SK-N-MC (cell line): ENCODE measurements around the gene TEAD1.

Experiments
- DNase-seq: peaks from one replicate; pipeline ENCODE4 v3.0.0-alpha.2; 2011; ENCODE audit warnings: low read depth, low spot score
- H3K27ac ChIP-seq: fragments of 200-600 bp; sonication (generic); 2 replicates; pipeline ENCODE4 v1.5.1; 2016; ENCODE audit warnings: mixed run types
- H3K36me3 ChIP-seq: fragments of 200-600 bp; sonication (generic); 2 replicates; pipeline ENCODE4 v1.6.1; 2017; ENCODE audit warnings: antibody characterized with exemption, low read length, mixed read lengths; ENCODE audit not compliant: insufficient read depth
- H3K4me3 ChIP-seq: fragments of 200-600 bp; sonication (generic); 2 replicates; pipeline ENCODE4 v1.5.1; 2016
- H3K9ac ChIP-seq: fragments of 200-600 bp; sonication (generic); 2 replicates; pipeline ENCODE4 v1.8.0; 2017; ENCODE audit warnings: mixed run types, mixed read lengths; ENCODE audit not compliant: insufficient read length
- H3K9me3 ChIP-seq: fragments of 200-600 bp; sonication (generic); 2 replicates; pipeline ENCODE4 v1.6.1; 2017; ENCODE audit warnings: low read depth, mild to moderate bottlenecking, antibody characterized with exemption, low read length, moderate library complexity, mixed read lengths
- EZH2 ChIP-seq: fragments of 200-600 bp; sonication (generic); IDR thresholded peaks from one replicate; pipeline ENCODE4 v1.6.1; 2017; ENCODE audit warnings: antibody characterized with exemption
- FOXP2 ChIP-seq: optimal IDR thresholded peaks from 2 replicates; pipeline ENCODE3; 2011; ENCODE audit warnings: mild to moderate bottlenecking, moderate library complexity; ENCODE audit not compliant: insufficient read depth; ENCODE audit errors: extremely low read length, control extremely low read depth
- POLR2AphosphoS5 ChIP-seq: IDR thresholded peaks from 2 replicates; pipeline ENCODE4 v1.6.1; 2012; ENCODE audit warnings: mild to moderate bottlenecking, low read depth, low read length, borderline replicate concordance

Gene TEAD1

DNA sequence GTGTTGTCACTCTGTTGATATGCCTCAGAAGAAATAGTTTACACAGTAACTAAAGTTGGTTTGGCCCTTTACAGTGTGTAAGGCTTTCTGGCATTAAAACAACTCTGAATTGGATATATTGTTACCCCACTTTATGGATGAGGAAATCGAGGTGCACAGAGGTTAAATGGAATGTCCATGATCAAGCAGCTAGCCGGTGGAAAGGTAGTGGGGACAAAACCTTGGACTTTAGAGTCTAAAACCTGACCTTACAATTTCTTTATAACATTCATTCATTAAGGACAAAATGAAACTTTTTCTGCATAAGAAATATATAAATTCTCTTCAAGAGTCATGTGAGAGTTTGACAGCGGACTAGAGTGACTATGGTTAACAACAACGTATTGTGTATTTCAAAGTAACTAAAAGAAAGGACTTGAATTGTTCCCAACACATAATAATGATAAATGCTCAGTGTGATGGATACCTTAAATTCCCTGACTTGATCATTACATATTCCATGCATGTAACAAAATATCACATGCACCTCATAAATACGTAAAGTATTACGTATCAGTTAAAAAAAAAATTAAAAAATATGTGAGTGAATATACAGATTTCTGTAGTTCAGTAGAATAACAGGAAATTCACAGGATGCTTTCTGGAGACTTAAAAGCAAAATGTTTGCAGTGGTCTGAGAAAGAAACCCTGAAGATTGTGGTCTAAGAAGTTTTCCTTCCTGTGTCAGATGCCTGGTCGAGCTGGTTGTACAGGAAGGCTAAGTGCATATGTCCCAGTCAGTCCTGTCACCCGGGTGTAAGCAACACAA is 51.0 kb downstream of the TEAD1 start:
- TF ChIP-seq EZH2 (no peak), POLR2AphosphoS5 (no peak), FOXP2 (no peak)
- no peak overlapping the region for H3K4me3 ChIP-seq
- no peak overlapping the region for H3K9ac ChIP-seq

DNA sequence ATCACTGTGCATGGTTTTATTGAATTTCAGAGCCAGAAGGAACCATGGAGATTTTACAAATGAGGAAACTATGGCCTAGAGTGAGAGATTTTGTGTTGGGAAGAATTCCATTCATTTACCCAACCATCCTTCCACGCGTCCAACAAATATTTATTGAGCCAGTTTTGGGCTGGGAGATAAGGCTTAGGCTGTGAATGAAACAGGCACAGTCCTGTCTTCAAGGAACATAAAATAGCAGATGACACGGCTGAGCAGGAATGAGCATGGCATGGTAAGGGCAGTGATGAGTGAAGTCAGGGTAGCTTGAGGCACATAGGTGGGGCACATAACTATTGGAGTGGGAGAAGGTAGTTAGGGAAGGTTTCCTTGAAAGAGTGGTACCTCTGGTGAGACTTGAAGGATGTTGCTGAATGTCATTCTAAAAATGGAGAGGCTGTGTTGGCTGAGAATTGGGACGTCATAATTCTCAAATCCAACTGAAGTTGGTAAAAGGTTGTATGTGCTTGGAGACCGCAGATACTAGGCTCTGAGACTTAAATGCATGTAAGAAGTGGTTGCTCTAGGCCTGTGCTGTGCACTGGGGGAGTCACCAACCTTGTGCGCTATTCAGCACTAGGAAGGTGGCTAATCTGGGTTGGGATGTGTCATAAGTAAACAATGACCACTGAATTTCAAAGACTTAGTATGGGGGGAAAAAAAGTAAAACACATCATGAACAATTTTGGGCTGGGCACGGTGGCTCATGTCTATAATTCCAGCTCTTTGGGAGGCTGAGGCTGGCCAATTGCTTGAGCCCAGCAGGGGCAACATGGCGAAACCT is 51.9 kb downstream of the TEAD1 start:
- DNase-seq, result no peak
- Histone ChIP-seq H3K4me3 (no peak overlapping the region), H3K27ac (no peak overlapping the region), H3K9me3 (no peaks in the 10 kb centered on the region), H3K36me3 (no peaks in the 10 kb centered on the region), H3K9ac (no peak overlapping the region)
- TF ChIP-seq POLR2AphosphoS5, result no peak
- TF ChIP-seq EZH2, result no peak
- TF ChIP-seq FOXP2, result no peak

More for the DNA sequence above, 51.0 kb downstream of the TEAD1 start:
- H3K27ac ChIP-seq, result no peak overlapping the region
- no peak for DNase-seq
- H3K36me3 ChIP-seq, result no peaks in the 10 kb centered on the region
- H3K9me3 ChIP-seq, result no peaks in the 10 kb centered on the region

DNA sequence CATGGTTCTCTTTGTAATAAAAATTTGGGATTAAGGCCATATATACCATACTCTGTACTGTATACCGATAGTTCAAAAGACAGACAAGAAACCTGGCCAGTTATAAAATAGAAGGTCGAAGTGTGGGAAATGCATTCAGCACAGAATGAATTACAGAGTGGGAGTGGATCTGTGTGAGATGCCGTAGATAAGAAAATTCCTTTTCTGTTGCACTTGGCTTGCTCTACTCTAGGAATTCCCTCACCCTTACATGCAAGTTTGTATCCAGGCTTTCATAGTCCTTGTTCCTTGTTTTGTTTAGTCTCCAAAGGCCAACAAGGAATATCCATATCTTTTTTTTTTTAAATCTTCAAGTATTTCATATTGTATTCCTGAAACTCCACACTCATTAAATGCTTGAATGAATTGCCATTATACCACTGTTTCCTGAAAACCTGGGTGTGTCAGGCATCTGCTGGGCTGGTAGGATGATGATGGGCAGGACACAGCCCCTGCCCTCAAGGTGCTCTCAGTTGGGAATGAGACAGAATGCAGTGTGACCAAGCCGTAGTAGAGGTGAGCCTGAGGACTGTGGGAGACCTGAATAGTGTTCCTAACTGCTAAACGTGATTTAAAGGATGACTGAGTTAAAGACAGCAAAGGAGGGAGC is 53.5 kb downstream of the TEAD1 start:
- no peak for DNase-seq
- TF ChIP-seq FOXP2 (no peak), POLR2AphosphoS5 (no peak), EZH2 (no peak)
- no peak overlapping the region for H3K27ac ChIP-seq
- H3K4me3 ChIP-seq, result no peak overlapping the region
- no peaks in the 10 kb centered on the region for H3K9me3 ChIP-seq
- H3K36me3 ChIP-seq, result no peaks in the 10 kb centered on the region
- H3K9ac ChIP-seq, result no peak overlapping the region

DNA sequence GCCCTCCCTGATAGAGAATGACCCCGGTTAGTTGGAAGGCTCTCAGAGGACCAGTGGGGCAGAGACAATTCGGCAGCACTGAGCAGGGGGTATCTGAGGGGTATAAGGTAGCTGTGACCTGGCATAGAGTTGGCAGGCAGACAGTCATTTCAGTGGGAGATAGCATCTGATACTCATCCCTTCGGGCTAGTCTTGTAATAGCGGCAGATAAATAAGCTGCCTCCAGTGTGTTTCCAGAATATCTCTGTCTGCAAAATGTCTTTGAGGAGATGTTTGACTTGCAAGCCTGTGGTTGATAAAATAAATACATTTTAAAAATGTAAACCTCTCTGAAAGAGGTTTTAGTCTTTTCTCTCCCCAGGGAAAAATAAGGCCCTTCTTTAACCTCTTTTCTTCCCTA is 54.2 kb downstream of the TEAD1 start:
- Histone ChIP-seq H3K4me3 (no peak overlapping the region), H3K9me3 (no peaks in the 10 kb centered on the region), H3K36me3 (no peaks in the 10 kb centered on the region), H3K27ac (no peak overlapping the region), H3K9ac (no peak overlapping the region)
- TF ChIP-seq EZH2 (no peak), POLR2AphosphoS5 (no peak), FOXP2 (no peak)
- no peak for DNase-seq

DNA sequence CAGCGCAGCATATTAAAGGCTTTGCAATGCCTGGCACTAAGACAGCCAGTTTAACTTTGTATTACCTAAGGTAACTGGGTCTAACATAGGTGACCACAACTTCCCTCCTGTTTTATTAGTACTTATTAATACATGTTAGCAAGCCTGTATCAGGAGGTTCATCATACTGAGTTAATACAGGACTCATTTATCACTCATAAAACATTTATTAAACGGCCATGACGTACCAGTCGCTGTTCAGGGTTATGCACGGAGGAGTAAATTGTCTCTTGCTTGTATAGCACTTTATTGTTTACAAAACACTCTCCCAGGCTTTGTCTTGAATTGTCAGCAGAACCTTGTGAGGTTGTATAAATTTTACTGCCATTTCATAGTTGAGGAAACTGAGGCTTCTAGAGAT is 55.7 kb downstream of the TEAD1 start:
- Histone ChIP-seq H3K27ac (no peak overlapping the region), H3K4me3 (no peak overlapping the region), H3K9me3 (no peaks in the 10 kb centered on the region), H3K36me3 (no peaks in the 10 kb centered on the region), H3K9ac (no peak overlapping the region)
- no peak for DNase-seq
- TF ChIP-seq POLR2AphosphoS5, result no peak
- no peak for TF ChIP-seq FOXP2
- no peak for TF ChIP-seq EZH2

DNA sequence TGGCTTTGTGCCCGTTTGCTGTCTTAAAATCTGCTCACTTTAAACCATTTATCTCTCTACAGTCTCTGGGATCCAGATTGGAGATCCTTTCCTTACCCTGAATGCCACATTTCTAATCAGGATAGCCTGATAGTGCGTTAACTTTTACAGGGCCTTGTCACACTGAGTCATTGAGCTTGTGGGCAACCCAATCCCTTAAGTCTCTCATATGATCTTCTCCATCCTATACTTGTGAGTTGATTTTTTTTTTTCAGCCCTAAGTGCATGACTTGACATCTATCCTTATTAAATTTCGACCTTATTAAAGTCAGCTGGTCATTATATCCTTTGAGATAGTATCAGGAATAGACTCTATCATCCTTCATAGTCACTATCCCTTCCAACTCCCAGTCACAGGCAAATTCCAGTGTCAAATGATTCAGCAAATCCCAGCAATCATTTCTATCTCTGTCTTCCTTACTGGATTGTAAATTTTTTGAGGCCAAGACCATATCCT is 57.7 kb downstream of the TEAD1 start:
- DNase-seq, result no peak
- no peaks in the 10 kb centered on the region for H3K9me3 ChIP-seq
- H3K4me3 ChIP-seq, result no peak overlapping the region
- H3K9ac ChIP-seq, result no peak overlapping the region
- H3K27ac ChIP-seq, result no peak overlapping the region
- no peaks in the 10 kb centered on the region for H3K36me3 ChIP-seq
- no peak for TF ChIP-seq POLR2AphosphoS5
- no peak for TF ChIP-seq FOXP2
- TF ChIP-seq EZH2, result no peak

DNA sequence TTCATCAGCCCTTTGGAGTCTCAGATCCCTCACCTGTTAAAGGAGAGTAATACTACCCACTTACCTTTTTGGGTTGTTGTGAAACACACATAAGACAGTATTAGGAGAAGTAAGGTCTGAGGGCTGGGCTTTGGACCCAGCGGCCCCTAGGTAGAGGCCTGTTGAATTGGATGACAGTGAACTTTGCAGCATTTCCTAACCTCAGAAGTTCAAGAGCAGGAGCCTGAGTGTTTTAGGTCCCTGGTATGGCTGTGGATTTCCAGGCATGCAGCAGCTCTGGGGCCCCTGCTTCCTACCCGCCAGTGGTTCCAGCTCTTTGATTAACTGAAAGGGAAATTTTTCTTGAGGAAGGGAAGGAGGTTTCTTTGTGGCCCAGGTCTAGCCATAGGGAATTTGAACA is 58.9 kb downstream of the TEAD1 start:
- Histone ChIP-seq H3K4me3 (no peak overlapping the region), H3K36me3 (no peaks in the 10 kb centered on the region), H3K27ac (no peak overlapping the region), H3K9ac (no peak overlapping the region), H3K9me3 (no peaks in the 10 kb centered on the region)
- TF ChIP-seq POLR2AphosphoS5 (no peak), EZH2 (no peak), FOXP2 (no peak)
- no peak for DNase-seq

DNA sequence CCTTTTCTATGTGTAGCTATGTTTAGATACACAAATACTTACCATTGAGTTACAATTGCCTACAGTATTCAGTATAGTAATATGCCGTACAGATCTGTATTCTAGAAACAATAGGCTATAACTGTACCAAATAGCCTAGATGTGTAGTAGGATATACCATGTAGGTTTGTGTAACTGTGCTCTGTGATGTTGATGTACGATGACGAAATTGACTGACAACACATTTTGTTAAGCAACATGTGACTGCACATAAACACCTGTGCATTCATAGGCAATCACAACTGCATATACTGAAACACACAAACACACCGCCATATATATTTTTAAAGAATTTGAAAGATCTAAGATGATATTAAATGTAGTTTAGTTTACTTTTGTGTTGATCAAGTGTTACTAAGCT is 60.4 kb downstream of the TEAD1 start:
- peaks cover 4% of the 10 kb centered on the region; the same call in 1 of the 2 replicates for H3K36me3 ChIP-seq
- TF ChIP-seq FOXP2 (no peak), POLR2AphosphoS5 (no peak), EZH2 (no peak)
- H3K27ac ChIP-seq, result no peak overlapping the region
- DNase-seq, result no peak
- H3K9me3 ChIP-seq, result no peaks in the 10 kb centered on the region
- H3K4me3 ChIP-seq, result no peak overlapping the region
- no peak overlapping the region for H3K9ac ChIP-seq
